HFFc6 (cell line): ENCODE measurements around the gene AGBL2. TPM values are rescaled to one million over a fixed set of nuclear protein-coding genes. Genes with fewer than 3 reads are reported as not detected.

Experiments
- DNase-seq: peaks from one replicate; pipeline ENCODE4 v3.0.0-alpha.2; 2018
- H3K27ac Mint-ChIP-seq: 2 replicates; pipeline ENCODE4 v1.8.0; 2020; ENCODE audit warnings: mild to moderate bottlenecking, mixed read lengths
- H3K27me3 Mint-ChIP-seq: 2 replicates; pipeline ENCODE4 v1.8.0; 2021; ENCODE audit warnings: mild to moderate bottlenecking, moderate library complexity, mixed read lengths; ENCODE audit not compliant: insufficient read depth
- H3K36me3 Mint-ChIP-seq: 2 replicates; pipeline ENCODE4 v1.8.0; 2021; ENCODE audit warnings: low read depth, mixed read lengths
- H3K4me1 Mint-ChIP-seq: 2 replicates; pipeline ENCODE4 v1.8.0; 2020; ENCODE audit warnings: low read depth, mixed read lengths
- H3K4me3 Mint-ChIP-seq: 2 replicates; pipeline ENCODE4 v1.8.0; 2020; ENCODE audit warnings: mild to moderate bottlenecking, moderate library complexity, mixed read lengths
- H3K9me3 Mint-ChIP-seq: 2 replicates; pipeline ENCODE4 v1.8.0; 2020; ENCODE audit warnings: mild to moderate bottlenecking, mixed read lengths
- total RNA-seq, 6 experiments: library from RNA; stranded (reverse); fragmentation: NEBNext Ultra II Directional; extraction: Animal tissue kit (Norgen Biotek cat#: 25700); gene quantifications; 2 replicates in 1 of 6; 3 replicates in 5 of 6; pipeline ENCODE4 v1.2.3, GENCODE V29; 2021
- TF ChIP-seq, protein P1 (sequence below): fragments of 200-600 bp; sonication (generic); IDR thresholded peaks from 2 replicates; pipeline ENCODE4 v1.5.0; 2021; ENCODE audit warnings: antibody characterized with exemption, mild to moderate bottlenecking

Gene AGBL2
- total RNA-seq, 6 experiments from 2014 or later, result 0.71 to 1.8 (median 1.2) TPM

DNA sequence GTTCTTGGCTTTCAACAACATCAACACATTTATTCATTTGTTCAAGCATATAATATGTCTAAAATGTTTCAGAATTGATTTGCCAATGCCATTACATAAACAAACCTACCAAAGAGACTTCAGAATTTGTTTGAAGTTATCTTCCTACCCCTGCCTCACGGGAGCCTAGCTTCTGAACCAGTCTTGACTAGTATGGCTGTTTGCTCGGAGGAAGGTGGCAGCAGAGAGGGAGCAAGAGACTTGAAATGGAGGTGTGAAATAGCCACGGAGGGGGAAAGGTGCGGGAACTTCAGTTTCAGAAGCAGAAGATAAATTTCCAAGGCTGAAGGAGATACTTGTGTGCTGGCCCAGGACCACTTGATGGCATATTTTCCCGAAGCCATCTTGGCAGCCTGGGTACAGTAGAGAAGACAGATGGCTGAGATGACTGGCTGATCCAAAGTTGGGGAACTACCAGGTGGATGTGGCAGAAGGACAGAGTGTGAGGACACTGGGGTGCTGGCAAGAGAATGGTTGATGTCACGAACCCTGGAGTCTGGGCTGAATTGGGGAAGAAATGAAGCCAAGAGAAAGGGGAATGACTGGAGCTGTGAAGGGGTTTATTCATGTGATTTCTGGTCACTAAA, 58.8 kb downstream of the AGBL2 start:
- H3K9me3 Mint-ChIP-seq, result peaks cover 17% of the 10 kb centered on the region
- H3K36me3 Mint-ChIP-seq, result no peaks in the 10 kb centered on the region; the same call in 1 of the 2 replicates
- no peak overlapping the region for H3K4me3 Mint-ChIP-seq
- H3K4me1 Mint-ChIP-seq, result no peaks in the 10 kb centered on the region
- H3K27me3 Mint-ChIP-seq, result peaks cover 3% of the 10 kb centered on the region
- TF ChIP-seq, protein P1, sequence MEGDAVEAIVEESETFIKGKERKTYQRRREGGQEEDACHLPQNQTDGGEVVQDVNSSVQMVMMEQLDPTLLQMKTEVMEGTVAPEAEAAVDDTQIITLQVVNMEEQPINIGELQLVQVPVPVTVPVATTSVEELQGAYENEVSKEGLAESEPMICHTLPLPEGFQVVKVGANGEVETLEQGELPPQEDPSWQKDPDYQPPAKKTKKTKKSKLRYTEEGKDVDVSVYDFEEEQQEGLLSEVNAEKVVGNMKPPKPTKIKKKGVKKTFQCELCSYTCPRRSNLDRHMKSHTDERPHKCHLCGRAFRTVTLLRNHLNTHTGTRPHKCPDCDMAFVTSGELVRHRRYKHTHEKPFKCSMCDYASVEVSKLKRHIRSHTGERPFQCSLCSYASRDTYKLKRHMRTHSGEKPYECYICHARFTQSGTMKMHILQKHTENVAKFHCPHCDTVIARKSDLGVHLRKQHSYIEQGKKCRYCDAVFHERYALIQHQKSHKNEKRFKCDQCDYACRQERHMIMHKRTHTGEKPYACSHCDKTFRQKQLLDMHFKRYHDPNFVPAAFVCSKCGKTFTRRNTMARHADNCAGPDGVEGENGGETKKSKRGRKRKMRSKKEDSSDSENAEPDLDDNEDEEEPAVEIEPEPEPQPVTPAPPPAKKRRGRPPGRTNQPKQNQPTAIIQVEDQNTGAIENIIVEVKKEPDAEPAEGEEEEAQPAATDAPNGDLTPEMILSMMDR, result no peak
- H3K27ac Mint-ChIP-seq, result no peak overlapping the region
- no peak for DNase-seq

DNA sequence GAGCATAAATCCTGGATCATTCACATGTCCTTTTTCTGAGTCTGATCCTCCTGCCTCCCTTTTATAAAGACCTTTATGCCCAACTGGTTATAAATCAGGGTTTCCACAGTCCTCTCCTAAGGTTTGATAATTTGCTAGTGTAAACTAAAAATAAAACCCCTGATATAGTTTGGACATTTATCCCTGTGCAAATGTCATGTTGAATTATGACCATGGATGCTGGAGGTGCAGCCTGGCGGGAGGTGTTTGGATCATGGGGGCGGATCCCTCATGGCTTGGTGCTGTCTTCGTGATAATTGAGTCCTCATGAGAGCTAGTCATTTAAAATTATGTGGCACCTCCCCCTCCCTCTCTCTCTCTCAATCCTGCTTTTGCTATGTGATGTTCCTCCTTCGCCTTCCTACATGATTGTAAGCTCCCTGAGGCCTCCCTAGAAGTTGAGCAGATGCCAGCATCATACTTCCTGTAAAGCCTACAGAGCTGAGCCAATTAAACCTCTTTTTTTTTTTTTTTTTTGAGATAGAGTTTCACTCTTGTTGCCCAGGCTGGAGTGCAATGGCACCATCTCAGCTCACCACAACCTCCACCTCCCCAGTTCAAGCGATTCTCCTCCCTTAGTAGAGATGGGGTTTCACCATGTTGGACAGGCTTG, 63.2 kb downstream of the AGBL2 start:
- Mint-ChIP-seq H3K9me3 (peaks cover 18% of the 10 kb centered on the region), H3K4me1 (no peaks in the 10 kb centered on the region), H3K36me3 (no peaks in the 10 kb centered on the region; the same call in 1 of the 2 replicates), H3K27me3 (peaks cover 7% of the 10 kb centered on the region), H3K27ac (no peak overlapping the region), H3K4me3 (no peak overlapping the region)
- DNase-seq, result no peak
- TF ChIP-seq, protein P1, result no peak

DNA sequence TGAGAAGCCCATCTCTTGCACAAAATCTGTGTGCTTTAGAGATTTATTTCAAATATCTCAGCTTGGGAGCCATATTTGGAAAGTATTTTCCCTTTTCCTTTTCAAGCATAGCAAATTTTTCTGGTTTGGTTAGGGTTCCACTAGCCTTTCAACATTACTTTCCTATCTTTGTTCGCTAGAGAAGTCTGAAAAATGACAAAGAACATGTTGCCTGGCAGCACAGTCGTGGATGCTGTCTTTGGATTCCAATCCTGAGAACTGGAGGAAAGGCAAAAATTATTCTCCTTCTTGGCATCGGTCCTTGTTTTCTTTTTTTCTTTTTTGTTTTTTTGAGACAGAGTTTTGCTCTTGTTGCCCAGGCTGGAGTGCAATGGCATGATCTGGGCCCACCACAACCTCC, 65.9 kb downstream of the AGBL2 start:
- Mint-ChIP-seq H3K27ac (no peak overlapping the region), H3K9me3 (peaks cover 18% of the 10 kb centered on the region), H3K36me3 (no peaks in the 10 kb centered on the region; the same call in 1 of the 2 replicates), H3K4me3 (no peak overlapping the region), H3K4me1 (no peaks in the 10 kb centered on the region), H3K27me3 (peaks cover 9% of the 10 kb centered on the region)
- no peak for DNase-seq
- TF ChIP-seq, protein P1, result no peak

DNA sequence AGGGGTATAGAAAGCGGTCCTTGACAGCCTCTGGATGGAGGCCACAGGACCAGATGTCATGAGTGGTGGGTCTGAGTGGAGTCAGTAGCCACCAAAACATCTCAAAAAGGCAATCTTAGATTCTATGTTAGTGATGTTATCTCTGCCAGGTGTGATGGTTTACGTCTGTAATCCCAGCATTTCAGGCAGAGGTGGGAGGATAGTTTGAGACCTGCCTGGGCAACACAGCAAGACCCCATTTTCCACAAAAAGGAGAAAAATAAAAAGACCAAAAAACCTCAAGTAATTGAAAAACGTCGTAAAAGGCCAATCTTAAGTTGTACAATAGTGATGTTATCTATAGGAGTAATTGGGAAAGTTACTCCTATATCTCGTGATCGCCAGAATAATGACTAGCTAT, 69.2 kb downstream of the AGBL2 start:
- no peak for DNase-seq
- H3K27ac Mint-ChIP-seq, result no peak overlapping the region
- peaks cover 9% of the 10 kb centered on the region for H3K27me3 Mint-ChIP-seq
- TF ChIP-seq, protein P1, result no peak
- H3K36me3 Mint-ChIP-seq, result peaks cover 7% of the 10 kb centered on the region
- H3K9me3 Mint-ChIP-seq, result no peaks in the 10 kb centered on the region
- H3K4me3 Mint-ChIP-seq, result no peak overlapping the region
- peaks cover 13% of the 10 kb centered on the region for H3K4me1 Mint-ChIP-seq

DNA sequence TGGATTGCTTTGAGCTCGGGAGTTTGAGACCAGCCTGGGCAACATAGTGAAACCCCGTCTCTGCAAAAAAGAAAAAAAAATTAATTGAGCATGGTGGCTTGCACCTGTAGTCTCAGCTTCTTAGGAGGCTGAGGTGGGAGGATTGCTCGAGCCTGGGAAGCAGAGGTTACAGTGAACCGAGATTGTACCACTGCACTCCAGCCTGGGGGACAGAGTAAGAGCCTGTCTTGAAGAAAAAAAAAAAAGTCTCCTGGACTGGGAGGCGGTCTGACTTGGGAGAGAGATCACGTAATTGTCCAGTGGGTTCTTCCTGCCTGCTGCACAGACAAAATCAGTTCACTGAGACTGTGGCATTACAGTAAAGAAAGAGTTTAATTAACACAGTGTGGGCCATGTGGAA, 69.7 kb downstream of the AGBL2 start:
- peaks cover 18% of the 10 kb centered on the region for H3K4me1 Mint-ChIP-seq
- H3K27ac Mint-ChIP-seq, result no peak overlapping the region
- H3K36me3 Mint-ChIP-seq, result peaks cover 7% of the 10 kb centered on the region
- TF ChIP-seq, protein P1, result no peak
- DNase-seq, result no peak
- peaks cover 5% of the 10 kb centered on the region for H3K27me3 Mint-ChIP-seq
- H3K4me3 Mint-ChIP-seq, result no peak overlapping the region
- no peaks in the 10 kb centered on the region for H3K9me3 Mint-ChIP-seq
